HG03097 (cell line): ENCODE measurements around the gene NFATC1.
"Not testable (repeated sequence)": the region's sequence is repeated elsewhere in the genome, so short reads cannot be mapped to it uniquely, and the experiment has no call there.

Experiments
- ATAC-seq: cut with Tn5 transposase; IDR thresholded peaks from one replicate; pipeline ENCODE4 v1.9.1; 2021; ENCODE audit not compliant: unreplicated experiment, low FRiP score

Gene NFATC1

DNA sequence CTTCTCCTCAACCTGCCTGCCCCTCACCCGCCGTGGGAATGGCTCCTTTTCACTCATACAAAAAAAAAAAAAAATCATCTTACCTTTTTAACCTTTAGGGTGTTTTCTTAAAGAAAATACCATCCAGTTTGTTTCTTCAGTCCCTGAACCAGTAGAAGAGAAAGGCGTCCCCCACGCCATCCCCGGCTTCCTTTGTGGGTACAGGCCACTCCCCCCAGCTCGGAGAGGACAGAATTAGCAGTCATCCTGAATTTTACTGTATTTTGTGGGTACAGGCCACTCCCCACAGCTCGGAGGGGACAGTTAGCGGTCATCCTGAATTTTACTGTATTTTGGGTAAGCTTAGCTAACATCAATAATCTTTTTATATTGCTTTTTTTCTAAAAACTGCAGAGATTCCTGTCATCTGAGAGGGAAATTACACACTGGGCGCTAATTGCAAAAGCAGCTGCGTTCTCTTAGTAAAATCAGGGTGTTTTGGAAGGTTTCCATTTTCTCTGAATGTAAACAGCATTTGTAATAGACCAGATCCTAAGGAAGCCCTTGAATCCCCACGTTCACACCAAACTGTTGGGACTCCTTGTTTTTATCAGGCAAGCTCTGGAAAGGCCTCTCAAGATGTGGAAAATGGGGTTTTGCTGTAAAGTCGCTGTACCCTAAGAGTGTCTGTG, 72.5 kb downstream of the NFATC1 start:
- no peak for ATAC-seq

DNA sequence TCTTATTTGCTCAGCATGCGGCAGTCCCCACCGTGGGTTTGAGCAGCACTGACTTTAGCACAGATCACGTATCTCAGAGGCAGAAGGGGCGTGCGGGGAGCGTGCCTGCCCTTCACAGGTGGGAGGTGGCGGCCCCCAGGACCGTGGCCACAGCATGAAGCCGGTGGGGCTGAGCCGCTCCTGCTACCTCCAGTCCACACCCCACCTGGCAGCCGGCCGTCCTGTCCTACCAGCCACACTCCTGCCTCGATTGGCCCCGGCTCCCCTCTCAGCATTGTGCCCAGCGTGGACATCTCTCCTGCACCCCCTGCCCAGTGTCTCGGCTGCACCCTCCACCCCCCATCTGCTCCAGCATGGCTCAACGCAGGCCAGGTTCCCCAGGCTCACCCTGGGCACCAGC, 73.6 kb downstream of the NFATC1 start:
- no peak for ATAC-seq

DNA sequence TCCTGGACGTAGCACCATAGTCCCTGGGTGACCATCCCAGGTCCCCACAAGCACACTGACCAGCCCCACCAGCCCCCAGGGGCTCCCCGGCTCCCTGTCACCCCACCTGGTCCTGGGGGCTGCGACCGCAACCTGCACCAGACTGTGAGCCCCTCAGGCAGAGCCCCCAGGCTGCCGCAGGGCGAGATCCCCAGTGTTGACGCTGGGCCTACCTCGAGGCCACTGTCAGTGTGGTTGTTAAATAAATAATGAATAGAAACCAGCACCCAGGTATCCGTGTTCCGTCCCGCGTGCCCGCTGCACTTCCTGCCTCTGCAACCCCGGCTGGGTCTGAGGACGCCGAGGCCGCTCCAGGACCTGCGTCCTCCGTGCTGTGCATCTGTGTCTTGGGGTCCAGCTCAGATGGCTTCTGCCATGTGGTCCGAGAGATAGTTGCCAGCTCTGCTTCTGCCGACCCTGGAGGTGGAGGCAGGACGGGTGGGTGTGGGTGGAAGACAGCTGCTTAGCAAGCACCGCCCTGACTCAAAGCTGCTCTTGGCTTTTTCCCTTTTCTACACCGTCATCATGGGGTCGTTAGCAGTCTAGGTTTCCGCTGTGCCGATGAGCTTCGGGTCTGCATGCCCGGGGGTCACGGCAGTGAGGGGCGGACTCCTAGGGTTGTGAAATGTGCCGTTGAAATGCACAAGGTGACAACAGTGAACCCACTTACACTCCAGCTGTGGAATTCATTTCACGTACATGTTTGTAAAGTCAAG, 74.2 kb downstream of the NFATC1 start:
- ATAC-seq: no peak

DNA sequence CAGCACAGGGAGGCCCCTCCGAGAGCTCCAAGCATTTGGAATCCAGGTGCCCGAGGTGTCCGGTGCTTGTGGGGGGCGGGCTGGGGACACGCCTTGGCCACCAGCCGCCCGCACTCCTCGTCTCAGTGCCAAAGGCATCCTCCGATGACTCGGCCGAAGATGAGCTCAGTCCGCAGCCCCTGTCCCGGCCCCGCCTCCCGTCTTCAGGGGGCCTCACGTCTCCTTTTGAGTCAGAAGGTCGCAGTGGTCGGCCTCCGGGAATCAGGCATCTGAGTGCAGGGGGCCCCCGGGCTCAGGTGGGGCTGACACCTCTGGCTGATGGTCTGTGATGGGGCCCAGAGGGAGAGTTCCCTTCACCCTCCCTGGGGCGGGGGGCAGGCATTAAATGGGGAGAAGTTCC, 74.8 kb downstream of the NFATC1 start:
- ATAC-seq: no peak

DNA sequence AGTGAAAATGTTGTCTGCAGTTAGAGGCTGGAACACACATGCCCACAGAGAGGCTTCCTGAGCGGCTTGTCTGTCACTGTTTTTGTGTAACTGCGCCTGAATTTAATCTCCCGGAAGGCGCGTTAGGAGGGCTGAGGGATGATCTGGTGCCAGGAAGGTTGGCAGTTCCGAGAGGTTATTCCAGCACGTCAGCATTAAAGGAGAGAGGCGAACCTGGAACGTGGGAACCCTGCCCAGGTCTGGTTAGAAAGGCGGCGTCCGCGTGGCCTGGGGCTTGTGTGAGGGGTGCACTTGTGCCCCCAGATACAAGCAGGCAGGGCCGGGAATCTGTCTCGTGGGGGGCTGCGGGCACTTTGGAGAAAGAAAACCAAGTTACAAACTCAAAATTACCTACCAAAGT, 75.3 kb downstream of the NFATC1 start:
- no peak for ATAC-seq

DNA sequence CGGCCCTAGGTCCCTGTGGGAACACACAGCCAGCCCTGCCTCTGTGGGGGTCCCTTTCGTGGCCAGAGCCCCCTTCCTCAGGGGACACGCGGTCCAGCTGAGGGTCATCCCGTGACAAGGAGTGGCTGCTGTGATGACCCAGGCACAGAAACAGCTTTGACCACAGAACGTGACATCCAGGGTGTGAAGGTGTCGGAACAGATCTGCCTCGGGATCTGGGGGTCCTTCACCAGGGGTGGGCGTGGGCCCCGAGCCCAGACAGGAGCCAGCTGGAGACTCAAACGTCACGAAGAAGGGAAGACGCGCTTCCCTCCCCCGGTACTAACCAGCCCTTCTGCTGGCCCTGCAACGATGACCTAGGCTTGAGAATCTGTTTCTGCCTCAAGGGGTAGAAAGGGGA, 75.9 kb downstream of the NFATC1 start:
- ATAC-seq: no peak

DNA sequence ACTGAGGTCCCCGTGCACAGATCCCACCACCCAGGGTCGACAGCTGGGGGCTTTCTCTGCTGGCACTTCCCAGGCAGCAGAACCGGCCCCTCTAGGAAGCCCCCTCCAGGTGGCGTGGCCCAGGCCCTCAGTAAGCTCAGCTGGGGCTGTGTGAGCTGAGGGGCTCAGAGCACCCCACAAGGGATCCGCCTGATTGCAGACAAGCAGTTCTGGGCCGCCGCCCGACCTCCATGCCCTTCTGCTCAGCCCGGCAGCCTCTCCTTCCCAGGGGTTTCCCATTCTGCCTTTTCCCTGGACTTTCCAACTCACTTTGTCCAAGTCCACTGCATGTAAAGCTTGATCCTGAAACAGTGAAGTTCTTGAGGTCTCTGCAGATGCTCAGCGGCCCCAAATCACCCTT, 76.4 kb downstream of the NFATC1 start:
- ATAC-seq: no peak

DNA sequence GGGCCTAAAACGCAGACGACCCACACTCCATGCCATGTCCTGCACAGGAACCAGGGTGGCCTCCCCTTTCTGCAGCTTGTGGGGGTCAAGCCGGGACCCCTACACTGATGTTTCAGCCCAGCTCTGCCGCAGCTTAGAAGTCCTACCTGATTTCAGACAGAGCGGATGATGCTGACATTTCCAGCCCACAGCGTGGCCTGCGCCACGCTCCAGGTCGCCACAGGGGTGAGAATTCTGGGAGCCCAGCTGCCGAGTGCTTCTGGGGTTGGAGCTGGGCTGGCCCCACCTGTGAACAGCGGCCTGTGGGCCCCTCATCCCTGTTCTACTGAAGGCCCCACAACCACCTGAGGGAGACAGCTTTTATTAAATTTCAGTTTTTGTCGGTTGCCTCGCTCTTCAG, 77.2 kb downstream of the NFATC1 start:
- ATAC-seq: no peak

DNA sequence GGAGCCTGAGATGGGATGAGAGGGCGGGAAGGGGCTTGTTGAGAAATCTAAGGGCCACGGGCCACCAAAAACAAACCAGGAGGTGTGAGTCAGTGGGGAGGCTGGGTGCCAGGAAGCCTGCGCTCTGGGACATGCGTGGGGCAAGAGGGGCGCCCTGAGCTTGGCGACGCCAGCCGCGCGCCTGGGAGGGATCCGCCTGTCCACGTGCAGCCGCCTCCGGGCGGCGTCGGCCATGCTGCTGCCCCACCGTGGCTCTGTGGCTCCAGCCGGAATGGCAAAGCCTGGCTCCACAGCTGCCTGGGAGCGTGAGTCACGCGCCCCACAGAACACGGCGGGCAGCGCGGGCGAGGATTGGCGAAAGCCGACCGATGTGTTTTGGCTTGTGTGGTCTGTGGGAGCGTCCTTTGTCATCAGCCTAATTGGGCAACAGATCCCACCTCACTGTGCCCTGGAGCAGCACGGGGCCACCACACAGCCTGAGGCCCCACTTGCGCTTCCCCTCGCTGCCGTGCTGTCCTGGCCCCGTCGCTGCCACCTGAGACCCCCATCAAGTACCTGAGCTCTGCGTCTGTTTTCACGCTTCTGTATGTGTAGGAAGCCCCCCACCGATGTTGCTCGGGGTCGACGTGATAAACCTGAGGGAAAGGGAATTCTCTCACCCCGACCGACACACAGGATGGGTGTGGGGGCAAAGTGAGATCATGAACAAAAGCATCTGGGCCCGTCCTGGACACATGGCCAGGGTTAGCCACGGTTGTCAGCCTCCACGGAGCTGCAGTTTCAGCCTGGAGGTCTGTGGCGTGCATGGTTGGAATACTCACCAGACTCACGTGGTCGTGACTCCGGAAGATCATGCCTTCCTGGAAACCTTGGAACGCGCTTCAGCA, 80.5 kb downstream of the NFATC1 start:
- no peak for ATAC-seq

DNA sequence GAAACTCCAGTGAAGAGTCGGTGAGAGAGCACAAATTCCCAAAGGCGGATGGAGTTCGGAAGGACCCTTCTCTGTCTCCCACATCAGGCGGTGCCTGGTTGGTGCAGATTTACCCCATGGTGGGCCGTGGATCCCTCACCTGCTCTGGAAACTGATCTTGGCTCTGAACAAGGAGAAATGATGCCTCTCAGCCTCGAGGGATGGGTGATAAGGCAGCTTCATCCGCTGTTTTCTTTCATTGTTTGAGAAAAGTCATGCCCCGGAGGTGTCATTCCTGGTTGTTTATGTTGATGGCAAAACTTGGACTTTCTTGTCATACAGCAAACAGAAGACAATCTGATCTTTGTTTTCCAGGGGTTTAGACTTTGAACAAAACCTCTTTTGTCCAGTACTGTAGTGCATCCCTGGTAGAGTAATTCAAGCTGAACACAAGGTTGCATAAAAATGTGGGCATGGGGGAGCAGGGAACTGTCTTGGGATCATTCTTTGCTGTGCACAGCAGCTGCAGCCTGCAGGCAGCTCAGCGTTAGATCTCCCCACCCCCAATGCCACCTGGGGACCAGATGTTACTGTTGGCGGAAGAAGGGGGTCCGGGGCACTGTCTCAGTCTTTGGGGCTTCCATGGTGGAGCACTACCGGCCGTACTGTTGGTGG, 81.3 kb downstream of the NFATC1 start:
- no peak for ATAC-seq

DNA sequence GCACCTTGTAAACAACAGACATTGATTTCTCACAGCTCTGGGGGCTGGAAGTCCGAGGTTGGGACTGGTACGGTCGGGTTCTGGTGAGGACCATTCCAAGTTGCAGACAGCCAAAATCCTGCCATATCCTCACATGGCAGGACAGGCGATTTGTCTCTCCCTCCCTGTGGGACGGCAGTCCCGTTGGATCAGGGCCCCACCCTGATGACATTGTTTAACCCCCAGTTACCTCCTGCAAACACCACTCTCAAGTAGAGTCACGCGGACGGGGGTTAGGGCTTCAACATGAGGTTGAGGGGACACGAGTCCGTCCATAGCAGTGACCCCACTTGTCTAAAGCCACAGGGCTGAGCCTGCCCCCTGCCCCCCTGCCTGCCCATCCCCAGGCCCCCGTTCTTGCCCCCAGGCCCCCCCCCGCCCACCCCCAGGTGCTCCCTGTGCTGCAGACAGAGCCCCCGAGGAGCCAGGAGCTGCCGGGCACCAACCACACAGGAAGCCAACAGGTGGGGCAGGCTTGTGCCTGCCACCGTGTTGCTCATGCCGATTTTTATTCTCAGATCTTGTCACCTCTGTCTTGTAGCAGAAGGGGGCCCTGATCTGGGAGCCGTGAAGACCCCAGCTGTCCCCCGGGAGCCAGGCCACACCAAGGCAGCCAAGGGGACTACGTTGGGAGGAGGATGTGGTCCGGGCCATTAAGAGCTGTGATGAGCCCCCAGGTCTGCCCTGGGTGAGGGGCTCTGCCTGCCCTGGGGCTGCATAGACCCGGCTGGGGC, 82.2 kb downstream of the NFATC1 start:
- ATAC-seq: no peak

DNA sequence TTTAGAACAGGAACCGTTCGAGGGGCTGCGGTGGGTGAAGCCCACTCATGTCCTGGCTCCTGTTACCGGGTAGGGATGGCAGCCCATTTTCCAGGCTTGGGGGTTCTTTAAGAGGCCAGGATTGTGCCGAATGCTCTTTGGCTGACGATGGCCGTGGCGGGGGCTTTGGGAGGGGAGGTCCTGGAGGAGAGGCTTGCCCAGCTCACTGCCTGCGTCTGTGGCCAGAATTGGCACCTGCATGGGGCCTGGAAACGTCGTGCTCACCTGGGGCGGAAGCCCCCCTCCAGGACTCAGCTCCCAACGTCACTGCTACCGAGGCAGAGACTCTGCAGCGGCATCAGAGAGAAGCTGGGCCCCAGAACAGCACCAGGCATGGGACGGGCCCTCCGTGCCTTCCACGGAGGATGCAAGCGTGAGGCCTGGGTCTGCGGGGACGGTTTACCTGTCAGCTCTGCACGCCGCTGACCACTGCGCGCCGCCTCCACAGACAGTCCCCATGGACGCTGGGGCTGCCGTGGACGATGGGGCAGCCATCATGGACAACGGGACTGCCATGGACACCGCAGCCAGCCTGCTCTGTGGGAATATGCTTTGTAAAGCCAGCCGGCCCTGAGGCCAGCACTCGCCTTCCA, 82.9 kb downstream of the NFATC1 start:
- ATAC-seq: no peak

DNA sequence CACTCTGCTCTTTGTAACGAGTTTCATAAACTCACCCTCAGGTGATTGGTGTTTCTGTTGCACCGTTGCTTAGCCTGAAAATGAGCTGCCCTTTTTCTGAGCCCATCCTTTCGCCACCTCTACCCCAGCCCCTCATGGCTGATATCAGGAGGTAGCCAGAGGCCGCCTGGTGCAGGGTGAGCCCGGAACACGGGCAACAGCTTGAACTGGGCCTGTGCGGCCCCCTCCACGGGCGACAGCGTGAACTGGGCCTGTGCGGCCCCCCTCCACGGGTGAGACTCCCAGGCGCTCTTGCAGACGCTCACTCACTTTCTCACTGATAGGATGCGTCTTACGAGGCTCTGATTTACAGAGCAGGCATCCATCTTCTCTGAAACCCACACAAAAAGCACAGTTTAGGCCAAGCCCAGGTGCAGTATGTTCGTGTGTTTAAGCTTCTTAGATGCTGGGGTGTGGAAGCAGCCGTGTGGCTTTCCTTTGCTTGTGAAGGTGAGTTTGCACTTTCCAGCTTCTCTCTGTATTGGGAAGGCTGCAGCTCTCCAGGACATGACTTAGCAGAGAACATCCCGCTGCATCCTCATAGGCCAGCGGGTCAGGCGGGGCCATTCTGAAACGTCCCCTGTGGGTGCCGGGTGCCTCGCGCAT, 83.5 kb downstream of the NFATC1 start:
- ATAC-seq: no peak

DNA sequence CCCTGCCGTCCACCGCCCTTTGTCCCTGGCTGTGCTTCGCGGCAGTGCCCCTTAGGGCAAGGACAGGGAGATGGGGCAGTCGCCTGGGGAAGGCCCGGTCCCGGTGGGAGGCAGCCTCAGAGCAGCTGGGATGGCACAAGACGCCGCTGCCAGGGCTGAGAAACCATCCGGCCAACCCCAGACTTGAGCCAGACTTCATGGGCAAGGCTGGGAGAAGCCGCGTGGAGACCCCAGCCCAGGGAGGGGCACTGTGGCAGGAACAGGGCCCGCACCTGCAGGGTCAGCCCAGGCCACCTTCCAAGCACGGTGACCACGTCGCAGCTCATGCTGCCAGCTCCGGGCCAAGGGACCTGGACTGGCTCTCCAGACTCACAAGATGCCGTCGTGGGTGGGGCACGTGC, 84.0 kb downstream of the NFATC1 start:
- ATAC-seq: no peak

DNA sequence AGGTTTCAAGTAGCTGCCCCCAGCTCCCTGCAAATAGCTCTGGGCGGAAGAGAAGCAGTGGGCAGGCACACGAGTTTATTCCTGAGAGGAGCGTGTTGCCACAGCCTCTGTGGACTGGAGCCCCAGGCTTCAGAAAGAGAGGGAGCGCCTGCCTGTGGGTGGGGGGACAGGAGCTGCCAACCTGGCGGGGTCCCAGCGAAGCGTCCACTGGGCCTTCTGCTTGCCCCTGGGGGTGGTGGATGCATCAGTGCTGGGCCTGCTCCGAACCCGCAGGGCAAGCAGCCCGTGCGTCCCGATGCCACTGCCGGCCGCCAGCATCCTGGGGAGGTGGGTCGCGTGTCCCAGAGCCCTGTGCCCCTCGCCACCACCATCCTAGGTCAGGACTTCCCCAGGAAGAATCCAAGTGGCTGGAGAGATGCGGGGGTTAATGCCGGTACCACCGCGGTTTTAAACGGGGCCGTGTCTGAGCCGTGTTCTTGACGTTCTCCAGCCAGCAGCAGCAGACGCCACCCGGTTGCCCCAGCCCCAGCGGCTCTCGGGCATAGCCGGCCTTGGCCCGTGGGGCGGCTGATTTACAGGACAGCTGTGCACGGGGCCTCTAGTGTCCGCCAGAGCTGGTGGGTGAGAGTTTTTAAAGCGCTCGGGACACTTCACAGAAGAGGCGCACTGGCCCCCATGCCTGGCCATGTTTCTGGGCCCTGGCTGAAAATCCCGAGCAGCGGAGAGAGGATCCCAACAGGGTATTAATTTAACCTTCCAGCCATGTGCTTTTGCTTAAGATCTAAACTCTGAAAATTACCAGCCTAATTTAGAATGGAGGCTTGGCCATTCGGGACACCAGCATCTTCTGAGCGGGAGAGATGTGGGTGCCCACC, 84.7 kb downstream of the NFATC1 start:
- ATAC-seq: no peak

DNA sequence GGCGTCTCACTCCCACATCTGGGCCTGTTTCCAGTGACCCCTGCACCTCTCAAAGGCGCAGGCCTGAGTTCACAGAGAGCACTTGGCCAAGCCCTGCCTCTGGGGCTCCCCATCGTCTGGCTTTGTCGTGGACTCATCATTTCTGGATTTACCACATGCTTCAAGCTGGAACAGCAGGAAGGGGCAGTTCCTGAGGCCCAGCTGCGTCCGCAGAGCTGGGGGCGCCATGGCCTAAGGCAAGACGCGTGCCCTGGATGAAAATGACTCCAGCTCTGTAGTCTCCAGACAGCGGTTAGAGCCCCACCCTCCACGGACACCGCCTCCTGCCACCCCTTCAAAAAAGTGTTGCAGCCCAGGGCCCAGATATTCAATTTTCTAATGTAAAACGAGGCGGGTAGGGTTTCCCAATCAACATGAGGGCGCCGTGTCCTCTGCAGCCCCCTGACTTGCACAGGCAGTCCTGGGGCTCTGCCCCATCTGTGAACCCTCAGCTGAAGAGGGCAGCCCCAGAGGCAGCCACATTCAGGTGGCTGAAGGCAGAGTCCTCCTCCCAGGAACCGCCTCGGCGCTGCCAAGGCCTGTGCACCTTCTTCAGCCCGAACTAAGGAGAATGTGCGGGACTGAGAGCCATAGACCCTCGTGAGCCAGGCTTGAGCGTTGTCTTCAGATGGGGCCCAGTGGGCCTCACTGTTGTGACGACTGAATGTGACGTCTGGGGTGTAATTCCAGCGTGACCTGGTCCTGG, 85.5 kb downstream of the NFATC1 start:
- no peak for ATAC-seq

DNA sequence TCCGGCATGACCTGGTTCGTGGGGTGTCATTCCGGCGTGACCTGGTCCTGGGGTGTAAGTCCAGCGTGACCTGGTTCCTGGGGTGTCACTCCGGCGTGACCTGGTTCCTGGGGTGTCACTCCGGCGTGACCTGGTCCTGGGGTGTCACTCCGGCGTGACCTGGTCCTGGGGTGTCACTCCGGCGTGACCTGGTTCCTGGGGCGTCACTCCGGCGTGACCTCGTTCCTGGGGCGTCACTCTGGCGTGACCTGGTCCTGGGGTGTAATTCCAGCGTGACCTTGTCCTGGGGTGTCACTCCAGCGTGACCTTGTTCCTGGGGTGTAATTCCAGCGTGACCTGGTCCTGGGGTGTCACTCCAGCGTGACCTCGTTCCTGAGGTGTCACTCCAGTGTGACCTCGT, 87.7 kb downstream of the NFATC1 start:
- not testable (repeated sequence) for ATAC-seq
